Mucosa of rectum (tissue), 2 donors: ENCODE results near the gene KLHL1.

Experiments used
- H3K27ac ChIP-seq, 2 donors: one replicate each; pipeline ENCODE4 v1.7.0; 2013; ENCODE audit warnings: inconsistent platforms in 2 of 2, low read depth in 2 of 2, low read length in 2 of 2
- H3K27me3 ChIP-seq, 2 donors: one replicate each; pipeline ENCODE4 v1.7.0; 2013; ENCODE audit warnings: low read length in 2 of 2; ENCODE audit not compliant: control insufficient read depth in 2 of 2, insufficient read depth in 2 of 2
- H3K36me3 ChIP-seq, 2 donors: one replicate each; pipeline ENCODE4 v1.7.0; 2013; ENCODE audit warnings: low read length in 2 of 2; ENCODE audit not compliant: control insufficient read depth in 2 of 2, insufficient read depth in 2 of 2
- H3K4me1 ChIP-seq, 2 donors: one replicate each; pipeline ENCODE4 v1.7.0; 2013; ENCODE audit warnings: low read length in 2 of 2, mild to moderate bottlenecking in 1 of 2; ENCODE audit not compliant: control insufficient read depth in 2 of 2, insufficient read depth in 2 of 2
- H3K4me3 ChIP-seq, 2 donors: one replicate each; pipeline ENCODE4 v1.7.0; 2013; ENCODE audit warnings: low read length in 2 of 2
- H3K9ac ChIP-seq, 2 donors: one replicate each; pipeline ENCODE4 v1.7.0; 2013; ENCODE audit warnings: low read length in 2 of 2, low read depth in 1 of 2, mild to moderate bottlenecking in 1 of 2
- H3K9me3 ChIP-seq, 2 donors: one replicate each; pipeline ENCODE4 v1.7.0; 2013; ENCODE audit warnings: low read length in 2 of 2; ENCODE audit not compliant: control insufficient read depth in 2 of 2
- donor health status: healthy.
- donor health status: Normal muscosa, but diverticular disease.

The KLHL1 gene

DNA sequence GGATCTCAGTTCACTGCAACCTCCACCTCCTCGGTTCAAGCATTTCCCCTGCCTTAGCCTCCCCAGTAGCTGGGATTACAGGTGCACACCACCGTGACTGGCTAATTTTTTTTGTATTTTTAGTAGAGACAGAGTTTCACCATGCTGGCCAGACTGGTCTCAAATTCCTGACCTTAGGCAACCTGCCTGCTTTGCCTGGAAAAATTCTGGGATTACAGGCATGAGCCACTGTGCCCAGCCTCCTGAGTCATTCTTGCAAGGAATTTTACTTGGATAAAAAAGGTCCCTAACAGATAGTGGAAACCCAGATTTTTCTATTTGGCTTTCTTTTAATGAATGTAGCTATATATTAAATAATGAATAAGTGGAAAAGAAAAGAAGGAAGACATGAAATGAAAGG lies 450.6 kb downstream of the KLHL1 start:
- H3K4me3 ChIP-seq: no peak overlapping the region
- H3K9me3 ChIP-seq: no peaks in the 10 kb centered on the region
- no peak overlapping the region for H3K9ac ChIP-seq
- no peaks in the 10 kb centered on the region for H3K36me3 ChIP-seq
- H3K4me1 ChIP-seq: no peaks in the 10 kb centered on the region
- no peaks in the 10 kb centered on the region for H3K27me3 ChIP-seq
- no peak overlapping the region for H3K27ac ChIP-seq

DNA sequence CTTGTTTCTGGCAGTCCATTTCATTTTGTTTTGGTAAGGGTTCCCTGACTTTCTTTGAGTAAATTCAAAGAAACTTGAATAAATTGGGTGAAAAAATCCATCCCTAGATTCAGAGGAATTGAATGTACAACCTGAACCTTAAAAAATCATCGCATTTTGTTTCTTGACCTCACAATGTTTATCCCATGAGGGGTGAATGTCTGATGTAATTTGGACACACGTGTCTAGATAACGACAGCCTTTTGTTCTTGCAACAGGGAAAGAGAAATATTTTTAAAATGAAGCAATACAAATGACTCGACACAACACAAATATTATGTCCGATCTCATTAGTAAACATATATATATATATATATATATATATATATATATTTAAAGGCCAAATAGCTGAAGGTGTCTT lies 453.9 kb downstream of the KLHL1 start:
- H3K9ac ChIP-seq: no peak overlapping the region
- no peak overlapping the region for H3K4me3 ChIP-seq
- no peaks in the 10 kb centered on the region for H3K4me1 ChIP-seq
- no peaks in the 10 kb centered on the region for H3K36me3 ChIP-seq
- H3K27ac ChIP-seq: no peak overlapping the region
- H3K27me3 ChIP-seq: no peaks in the 10 kb centered on the region
- H3K9me3 ChIP-seq: no peaks in the 10 kb centered on the region
